CD4-positive, alpha-beta T cell (primary cell): ENCODE results near the gene ACVR1B. TPM values are rescaled to one million over a fixed set of nuclear protein-coding genes. Genes with fewer than 3 reads are reported as not detected.

ENCODE experiments used
- ATAC-seq: fragments of 200-7000 bp; cut with Tn5 transposase; one replicate; pipeline ENCODE4 v1.10.0; 2022; ENCODE audit warnings: mild to moderate bottlenecking; ENCODE audit not compliant: poor library complexity
- CTCF ChIA-PET: fragments of 350-600 bp; sonication (Branson Sonifier 250); formaldehyde crosslinking; loops from one replicate; lab custom pipeline; 2021; ENCODE audit warnings: antibody characterized with exemption, inconsistent platforms; lab: Charles Lee
- POLR2A ChIA-PET: fragments of 350-600 bp; sonication (Branson Sonifier 250); formaldehyde crosslinking; loops from one replicate; lab custom pipeline; 2021; ENCODE audit warnings: antibody characterized with exemption, inconsistent platforms; lab: Charles Lee
- DNase-seq, 14 experiments: peaks; one replicate each; pipeline ENCODE4 v3.0.0-alpha.2; 2013 to 2020; ENCODE audit warnings: mixed read lengths in 2 of 14
- H3K27ac ChIP-seq, 2 donors: one replicate each; pipeline versions ENCODE4 v1.5.1 to v1.7.0; 2013; ENCODE audit warnings: low read length in 2 of 2, low read depth in 1 of 2, mild to moderate bottlenecking in 1 of 2
- H3K27me3 ChIP-seq, 2 experiments: 1 replicate in 1 of 2; 2 replicates in 1 of 2; pipeline versions ENCODE4 v1.6.1 to v1.7.0; 2013; ENCODE audit warnings: low read length in 2 of 2, control low read depth in 1 of 2, mild to moderate bottlenecking in 1 of 2, moderate library complexity in 1 of 2; ENCODE audit not compliant: insufficient read depth in 2 of 2, control insufficient read depth in 1 of 2
- H3K36me3 ChIP-seq: one replicate; pipeline ENCODE4 v1.6.1; 2013; ENCODE audit warnings: low read length, control low read depth; ENCODE audit not compliant: insufficient read depth
- H3K4me1 ChIP-seq: one replicate; pipeline ENCODE4 v1.6.1; 2013; ENCODE audit warnings: low read length, control low read depth; ENCODE audit not compliant: insufficient read depth
- H3K4me3 ChIP-seq: one replicate; pipeline ENCODE4 v1.5.1; 2013; ENCODE audit warnings: mild to moderate bottlenecking, low read length, moderate library complexity
- H3K9me3 ChIP-seq, 2 experiments: 1 replicate in 1 of 2; 2 replicates in 1 of 2; pipeline versions ENCODE4 v1.6.1 to v1.7.0; 2013; ENCODE audit warnings: low read length in 2 of 2, mild to moderate bottlenecking in 2 of 2, control low read depth in 1 of 2, moderate library complexity in 1 of 2; ENCODE audit not compliant: control insufficient read depth in 1 of 2, insufficient read depth in 1 of 2
- H3K27ac Mint-ChIP-seq: one replicate; pipeline ENCODE4 v1.8.0; 2020; ENCODE audit warnings: mixed read lengths
- H3K27me3 Mint-ChIP-seq: one replicate; pipeline ENCODE4 v1.8.0; 2021; ENCODE audit warnings: mixed read lengths
- H3K36me3 Mint-ChIP-seq: one replicate; pipeline ENCODE4 v1.8.0; 2021; ENCODE audit warnings: low read depth, mixed read lengths
- H3K4me1 Mint-ChIP-seq: one replicate; pipeline ENCODE4 v1.8.0; 2021; ENCODE audit warnings: low read depth, mixed read lengths
- H3K4me3 Mint-ChIP-seq: one replicate; pipeline ENCODE4 v1.8.0; 2020; ENCODE audit warnings: mild to moderate bottlenecking, mixed read lengths
- H3K9me3 Mint-ChIP-seq: one replicate; pipeline ENCODE4 v1.8.0; 2020; ENCODE audit warnings: mixed read lengths
- intact Hi-C, 2 experiments: fragments of 100-400 bp; cut with DNase I in 1 of 2; cut with micrococcal nuclease in 1 of 2; formaldehyde crosslinking; loops; one replicate each; pipeline versions ENCODE4 v1.15.1 to v1.9.0; 2023 to 2025; cut with DNase I, micrococcal nuclease
- total RNA-seq, 174 experiments: library from RNA in 2 of 174; stranded (reverse) in 2 of 174; gene quantifications; one replicate each; pipeline ENCODE4 v1.2.3 and lab custom pipeline; 2021 to 2026
- TF ChIP-seq, protein P1 (sequence below): fragments of 200-600 bp; IDR thresholded peaks from one replicate; pipeline ENCODE4 v1.8.0; 2022; ENCODE audit warnings: antibody characterized with exemption, mild to moderate bottlenecking

The ACVR1B gene
- total RNA-seq, 2 experiments from 2014 or later = 14.2 to 14.5 TPM

DNA sequence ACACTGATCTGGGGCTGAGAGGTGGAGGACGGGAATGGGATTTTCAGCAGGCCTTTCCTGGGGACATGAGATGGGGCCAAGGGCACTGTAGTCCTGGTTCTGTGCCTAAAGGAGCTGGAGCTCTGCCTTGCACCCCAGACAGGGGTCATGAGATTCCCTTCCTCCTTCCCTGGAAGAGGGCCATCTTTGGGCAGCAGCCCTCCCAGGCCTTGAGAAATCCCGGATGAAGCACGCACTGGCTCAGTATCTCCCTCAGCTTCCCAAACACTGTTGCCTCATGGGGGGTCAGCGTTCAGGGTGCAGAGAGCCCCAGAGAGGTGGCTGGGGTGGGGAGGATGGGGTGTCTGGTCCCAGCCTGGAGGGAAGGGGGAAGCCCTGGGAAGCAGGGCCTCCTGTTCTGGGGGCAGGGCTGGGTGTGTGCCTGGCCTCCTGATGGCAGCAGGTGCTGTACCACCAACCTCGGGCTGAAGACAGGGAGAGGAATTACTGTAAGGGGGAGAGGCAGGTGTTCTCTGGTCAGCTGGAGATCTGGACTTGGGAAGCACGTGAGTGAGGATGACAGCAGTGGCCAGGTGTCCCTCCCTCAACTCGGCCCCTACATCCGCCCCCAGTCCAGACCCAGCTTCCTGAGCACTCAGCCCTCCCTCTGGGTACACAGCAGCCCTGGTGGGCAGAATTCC lies 91.3 kb downstream of the ACVR1B start:
- no peaks in the 10 kb centered on the region for H3K9me3 Mint-ChIP-seq
- no peaks in the 10 kb centered on the region for H3K27me3 Mint-ChIP-seq
- intact Hi-C loops = no loop called here
- peaks cover 28% of the 10 kb centered on the region for H3K4me1 Mint-ChIP-seq
- H3K36me3 ChIP-seq = no peaks in the 10 kb centered on the region
- no peak overlapping the region for H3K27ac ChIP-seq
- DNase-seq = no peak
- H3K4me3 ChIP-seq = no peak overlapping the region
- no peaks in the 10 kb centered on the region for H3K36me3 Mint-ChIP-seq
- TF ChIP-seq, protein P1, sequence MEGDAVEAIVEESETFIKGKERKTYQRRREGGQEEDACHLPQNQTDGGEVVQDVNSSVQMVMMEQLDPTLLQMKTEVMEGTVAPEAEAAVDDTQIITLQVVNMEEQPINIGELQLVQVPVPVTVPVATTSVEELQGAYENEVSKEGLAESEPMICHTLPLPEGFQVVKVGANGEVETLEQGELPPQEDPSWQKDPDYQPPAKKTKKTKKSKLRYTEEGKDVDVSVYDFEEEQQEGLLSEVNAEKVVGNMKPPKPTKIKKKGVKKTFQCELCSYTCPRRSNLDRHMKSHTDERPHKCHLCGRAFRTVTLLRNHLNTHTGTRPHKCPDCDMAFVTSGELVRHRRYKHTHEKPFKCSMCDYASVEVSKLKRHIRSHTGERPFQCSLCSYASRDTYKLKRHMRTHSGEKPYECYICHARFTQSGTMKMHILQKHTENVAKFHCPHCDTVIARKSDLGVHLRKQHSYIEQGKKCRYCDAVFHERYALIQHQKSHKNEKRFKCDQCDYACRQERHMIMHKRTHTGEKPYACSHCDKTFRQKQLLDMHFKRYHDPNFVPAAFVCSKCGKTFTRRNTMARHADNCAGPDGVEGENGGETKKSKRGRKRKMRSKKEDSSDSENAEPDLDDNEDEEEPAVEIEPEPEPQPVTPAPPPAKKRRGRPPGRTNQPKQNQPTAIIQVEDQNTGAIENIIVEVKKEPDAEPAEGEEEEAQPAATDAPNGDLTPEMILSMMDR = no peak
- CTCF ChIA-PET = interaction anchor here (0.8 to 1.1 kb wide), 2 partner anchors 18 to 40 kb away, joined by 3 to 4 read pairs; no protein-coding TSS in a partner anchor
- no peaks in the 10 kb centered on the region for H3K27me3 ChIP-seq
- no peak overlapping the region for H3K4me3 Mint-ChIP-seq
- no peak overlapping the region for H3K27ac Mint-ChIP-seq
- peaks cover 35% of the 10 kb centered on the region for H3K4me1 ChIP-seq
- no peak for ATAC-seq
- POLR2A ChIA-PET = no interaction called here
- H3K9me3 ChIP-seq = no peaks in the 10 kb centered on the region

DNA sequence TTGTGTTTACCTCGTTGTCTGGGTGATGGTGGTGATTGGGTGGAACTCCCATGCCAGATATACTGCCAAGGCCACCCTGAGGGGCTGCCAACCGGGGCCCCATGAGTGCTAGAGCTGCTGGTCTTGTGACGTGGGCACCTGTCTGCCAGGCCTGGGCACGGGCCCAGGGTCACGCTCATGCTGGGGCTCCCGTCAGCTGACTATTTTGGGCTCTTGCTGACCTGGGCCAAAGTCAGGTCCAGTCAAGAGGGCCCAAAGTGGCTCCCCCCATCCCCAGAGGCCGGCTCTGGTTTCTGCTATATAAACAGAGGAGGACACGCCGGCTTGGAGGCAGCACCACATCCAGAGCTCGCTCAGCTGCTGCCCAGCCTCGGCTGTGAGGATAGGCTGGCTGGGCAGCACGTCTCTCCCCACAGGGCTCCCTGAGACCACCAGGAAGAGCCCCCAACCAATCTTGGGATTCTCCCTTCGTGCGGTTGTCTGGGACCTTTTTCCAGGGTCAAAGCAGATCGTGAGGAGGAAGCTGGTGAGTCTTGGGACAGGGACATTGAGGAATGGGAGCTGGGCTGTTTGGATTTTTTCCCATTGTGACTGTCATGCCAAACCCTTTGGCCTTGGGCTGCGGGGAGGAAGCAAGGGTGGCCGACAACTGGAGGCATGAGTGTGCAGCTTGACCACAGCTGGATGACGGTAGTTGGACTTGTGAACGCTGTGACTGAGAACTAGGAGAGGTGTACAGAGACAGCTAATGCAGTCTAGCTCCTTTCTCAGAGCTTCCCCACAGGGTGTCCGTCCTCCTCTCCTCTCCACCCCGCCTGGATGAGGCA lies 92.1 kb downstream of the ACVR1B start:
- TF ChIP-seq, protein P1 = no peak
- ChIA-PET POLR2A (interaction anchor here (1.6 kb wide), 1 partner anchor 26 kb away, joined by 9 read pairs; the partner anchor contains the start of gene ATG101), CTCF (interaction anchor here (1.1 kb wide), 1 partner anchor 39 kb away, joined by 3 read pairs; no protein-coding TSS in a partner anchor)
- Histone ChIP-seq H3K27me3 (no peaks in the 10 kb centered on the region), H3K4me1 (peaks cover 30% of the 10 kb centered on the region), H3K27ac (no peak overlapping the region), H3K36me3 (no peaks in the 10 kb centered on the region), H3K4me3 (no peak overlapping the region), H3K9me3 (no peaks in the 10 kb centered on the region)
- H3K27ac Mint-ChIP-seq = no peak overlapping the region
- ATAC-seq (no peak), DNase-seq (no peak)
- H3K4me3 Mint-ChIP-seq = no peak overlapping the region
- H3K4me1 Mint-ChIP-seq = peaks cover 22% of the 10 kb centered on the region
- H3K36me3 Mint-ChIP-seq = no peaks in the 10 kb centered on the region
- intact Hi-C loops = no loop called here
- no peaks in the 10 kb centered on the region for H3K27me3 Mint-ChIP-seq
- H3K9me3 Mint-ChIP-seq = no peaks in the 10 kb centered on the region

DNA sequence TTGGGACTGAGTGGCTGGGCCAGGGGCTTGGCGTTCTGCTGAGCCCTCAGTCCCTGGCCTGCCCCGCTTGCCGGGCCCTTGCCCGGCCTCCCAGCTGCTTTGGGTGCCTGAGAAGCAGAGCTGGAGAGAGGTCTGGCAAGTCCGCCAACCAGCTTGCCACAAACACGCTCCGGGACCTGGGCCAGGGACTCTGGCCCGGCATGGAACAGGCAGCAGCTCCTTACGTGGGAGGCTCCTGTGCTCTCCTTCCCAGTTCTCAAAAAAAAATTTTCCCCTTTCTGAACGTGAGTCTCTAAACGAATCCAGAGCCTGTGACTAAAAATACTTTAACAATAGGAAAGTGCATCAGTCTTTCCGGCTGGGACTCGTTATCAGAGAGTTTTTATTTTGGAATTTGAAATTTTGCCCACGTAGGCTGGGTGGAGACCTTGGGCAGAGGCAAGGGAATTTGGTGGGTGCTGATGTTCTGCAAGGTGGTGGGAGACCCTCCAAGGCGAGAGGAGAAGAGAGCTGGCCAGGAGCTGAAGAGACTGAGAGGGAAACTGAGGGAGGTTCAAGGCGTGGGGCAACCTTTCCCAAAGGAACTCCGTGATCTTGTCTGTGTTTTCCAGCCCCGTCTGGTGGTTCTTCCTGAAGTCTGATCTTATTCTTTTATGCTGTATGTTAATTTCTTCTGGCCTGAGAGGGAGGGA lies 92.9 kb downstream of the ACVR1B start:
- H3K27ac Mint-ChIP-seq = no peak overlapping the region
- intact Hi-C loops = no loop called here

More for the DNA sequence above, 92.9 kb downstream of the ACVR1B start:
- Mint-ChIP-seq H3K9me3 (no peaks in the 10 kb centered on the region), H3K4me3 (no peak overlapping the region), H3K4me1 (peaks cover 21% of the 10 kb centered on the region), H3K36me3 (no peaks in the 10 kb centered on the region), H3K27me3 (no peaks in the 10 kb centered on the region)
- ChIA-PET CTCF (no interaction called here), POLR2A (interaction anchor here (1.6 kb wide), 1 partner anchor 25 kb away, joined by 9 read pairs; the partner anchor contains the start of gene ATG101)
- no peaks in the 10 kb centered on the region for H3K36me3 ChIP-seq
- H3K4me1 ChIP-seq = peaks cover 28% of the 10 kb centered on the region
- H3K27me3 ChIP-seq = no peaks in the 10 kb centered on the region
- no peak overlapping the region for H3K4me3 ChIP-seq
- ATAC-seq (no peak), DNase-seq (no peak)
- TF ChIP-seq, protein P1 = no peak
- no peak overlapping the region for H3K27ac ChIP-seq
- H3K9me3 ChIP-seq = no peaks in the 10 kb centered on the region
